Activated B cell treated with CpG ODN at 0.5 μM for 24 hours (primary cell): Measurements from ENCODE around the gene PROK2. TPM values are rescaled to one million over a fixed set of nuclear protein-coding genes. Genes with fewer than 3 reads are reported as not detected.

Experiments
- ATAC-seq: fragments of 200-7000 bp; cut with Tn5 transposase; one replicate; pipeline ENCODE4 v1.10.0; 2021; ENCODE audit warnings: low read depth, mild to moderate bottlenecking, moderate library complexity
- CTCF ChIA-PET: fragments of 350-600 bp; sonication (Branson Sonifier 250); formaldehyde crosslinking; loops from one replicate; lab custom pipeline; 2021; ENCODE audit warnings: antibody characterized with exemption; lab: Charles Lee
- POLR2A ChIA-PET: fragments of 350-600 bp; sonication (Branson Sonifier 250); formaldehyde crosslinking; loops from one replicate; lab custom pipeline; 2021; ENCODE audit warnings: antibody characterized with exemption; lab: Charles Lee
- DNase-seq: peaks from one replicate; pipeline ENCODE4 v3.0.0; 2022
- H3K27ac Mint-ChIP-seq: one replicate; pipeline ENCODE4 v1.8.0; 2020; ENCODE audit warnings: mixed read lengths
- H3K27me3 Mint-ChIP-seq: one replicate; pipeline ENCODE4 v1.8.0; 2021; ENCODE audit warnings: mixed read lengths
- H3K36me3 Mint-ChIP-seq: one replicate; pipeline ENCODE4 v1.8.0; 2021; ENCODE audit warnings: low read depth, mixed read lengths
- H3K4me1 Mint-ChIP-seq: one replicate; pipeline ENCODE4 v1.8.0; 2021; ENCODE audit warnings: mixed read lengths
- H3K4me3 Mint-ChIP-seq: one replicate; pipeline ENCODE4 v1.8.0; 2020; ENCODE audit warnings: mild to moderate bottlenecking, mixed read lengths
- H3K9me3 Mint-ChIP-seq: one replicate; pipeline ENCODE4 v1.8.0; 2020; ENCODE audit warnings: mixed read lengths
- intact Hi-C: fragments of 100-400 bp; cut with micrococcal nuclease; formaldehyde crosslinking; loops from one replicate; pipeline ENCODE4 v1.15.1; 2024
- total RNA-seq: library from RNA; stranded (reverse); gene quantifications from 2 replicates; pipeline ENCODE4 v1.2.3, GENCODE V29; 2022
- TF ChIP-seq, protein P1 (sequence below): fragments of 200-600 bp; IDR thresholded peaks from one replicate; pipeline ENCODE4 v1.8.0; 2022; ENCODE audit warnings: antibody characterized with exemption, mild to moderate bottlenecking

PROK2 gene
- total RNA-seq, 1 donor from 2014 or later: not detected

DNA sequence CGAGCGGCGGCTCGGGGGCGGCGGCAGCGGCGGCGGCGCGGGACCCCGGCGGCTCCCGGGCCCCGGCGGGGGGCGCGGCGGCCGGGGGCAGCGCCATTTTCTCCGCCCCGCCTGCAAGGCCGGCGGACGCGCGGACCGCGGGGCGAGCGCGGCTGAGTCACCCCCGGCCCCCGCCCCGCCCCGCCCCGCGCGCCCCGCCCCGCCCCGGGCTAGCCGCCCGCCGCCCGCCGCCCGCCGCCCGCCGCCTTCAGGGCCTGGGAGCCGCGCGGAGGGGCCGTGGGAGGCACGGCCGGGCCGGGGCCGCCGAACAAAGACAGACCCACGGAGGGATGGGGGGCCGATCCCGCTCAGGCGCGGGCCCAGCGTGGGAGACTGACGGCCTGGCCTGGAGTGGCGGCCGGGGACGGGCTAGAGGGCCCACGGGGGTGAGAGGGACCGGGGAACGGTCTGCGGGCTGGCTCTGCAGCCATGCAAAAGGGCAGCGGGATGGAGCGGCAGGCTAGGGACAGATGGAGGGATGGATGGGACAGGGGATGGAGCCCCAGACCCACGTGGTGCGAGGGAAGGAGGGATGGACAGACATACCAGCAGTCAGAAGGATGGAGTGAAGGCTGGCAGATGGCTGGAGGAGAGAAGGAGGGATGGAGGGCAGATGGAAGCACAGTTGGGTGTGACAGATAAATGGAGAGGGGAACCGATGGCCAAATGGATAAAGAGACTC lies 59.5 kb downstream of the PROK2 start, which contains the start of gene EIF4E3:
TSS of gene EIF4E3 (minus strand) at position 132 of the 721 bp plus-strand sequence. CDS start at position 97, 35 bp downstream.
- ChIA-PET CTCF (interaction anchor here (0.9 to 2.3 kb wide), 2 partner anchors 14 to 1095 kb away, joined by 3 to 6 read pairs; no protein-coding TSS in a partner anchor), POLR2A (no interaction called here)
- no peaks in the 10 kb centered on the region for H3K9me3 Mint-ChIP-seq
- peak within 1 kb of the TSS; percentile 41 for H3K27ac Mint-ChIP-seq
- peak within 1 kb of the TSS; percentile 86 for H3K4me3 Mint-ChIP-seq
- peaks cover 17% of the 10 kb centered on the region for H3K27me3 Mint-ChIP-seq
- no peaks in the 10 kb centered on the region for H3K36me3 Mint-ChIP-seq
- H3K4me1 Mint-ChIP-seq: peaks cover 37% of the 10 kb centered on the region
- ATAC-seq: peak; percentile 72
- intact Hi-C loops: loop anchor here (2.0 to 10.0 kb wide), 3 partner anchors 539 to 1271 kb away; partner anchors contain the start of genes PPP4R2 and RYBP
- DNase-seq: peak; percentile 53
- TF ChIP-seq, protein P1, sequence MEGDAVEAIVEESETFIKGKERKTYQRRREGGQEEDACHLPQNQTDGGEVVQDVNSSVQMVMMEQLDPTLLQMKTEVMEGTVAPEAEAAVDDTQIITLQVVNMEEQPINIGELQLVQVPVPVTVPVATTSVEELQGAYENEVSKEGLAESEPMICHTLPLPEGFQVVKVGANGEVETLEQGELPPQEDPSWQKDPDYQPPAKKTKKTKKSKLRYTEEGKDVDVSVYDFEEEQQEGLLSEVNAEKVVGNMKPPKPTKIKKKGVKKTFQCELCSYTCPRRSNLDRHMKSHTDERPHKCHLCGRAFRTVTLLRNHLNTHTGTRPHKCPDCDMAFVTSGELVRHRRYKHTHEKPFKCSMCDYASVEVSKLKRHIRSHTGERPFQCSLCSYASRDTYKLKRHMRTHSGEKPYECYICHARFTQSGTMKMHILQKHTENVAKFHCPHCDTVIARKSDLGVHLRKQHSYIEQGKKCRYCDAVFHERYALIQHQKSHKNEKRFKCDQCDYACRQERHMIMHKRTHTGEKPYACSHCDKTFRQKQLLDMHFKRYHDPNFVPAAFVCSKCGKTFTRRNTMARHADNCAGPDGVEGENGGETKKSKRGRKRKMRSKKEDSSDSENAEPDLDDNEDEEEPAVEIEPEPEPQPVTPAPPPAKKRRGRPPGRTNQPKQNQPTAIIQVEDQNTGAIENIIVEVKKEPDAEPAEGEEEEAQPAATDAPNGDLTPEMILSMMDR: no peak

DNA sequence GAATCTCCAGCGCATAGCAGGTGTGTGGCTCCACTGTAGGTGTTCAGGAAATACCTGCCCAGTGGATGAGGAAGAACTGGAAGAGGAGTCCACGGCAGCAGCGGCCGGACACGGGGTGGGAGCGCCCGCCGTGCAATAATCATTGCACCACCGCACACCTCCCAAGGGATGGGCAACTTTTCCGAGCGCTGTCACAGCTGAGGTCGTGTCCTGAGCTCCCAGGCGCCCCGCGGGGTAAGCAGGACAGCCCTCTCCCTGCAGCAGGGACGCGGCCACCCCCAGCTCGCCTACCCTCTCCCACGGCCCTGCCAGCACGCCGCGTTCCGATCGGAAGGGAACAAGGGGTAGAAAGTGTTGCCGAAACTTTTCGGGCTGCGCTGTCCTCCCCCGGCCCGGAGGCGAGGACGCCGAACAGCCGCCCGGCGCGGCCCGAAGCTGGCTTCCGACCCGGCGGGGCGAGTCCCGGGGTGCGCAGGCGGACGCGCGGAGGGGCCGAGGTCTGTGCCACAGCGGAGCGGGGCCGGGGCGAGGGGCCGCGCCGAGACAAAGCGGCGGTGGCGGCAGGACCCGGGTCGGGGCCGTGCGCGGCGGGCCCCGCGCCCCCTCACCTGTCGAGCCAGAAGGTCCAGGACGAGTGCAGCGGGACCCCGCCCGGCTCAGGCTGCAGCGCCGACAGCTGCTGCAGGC lies 60.2 kb downstream of the PROK2 start:
- H3K9me3 Mint-ChIP-seq: no peaks in the 10 kb centered on the region
- no peaks in the 10 kb centered on the region for H3K36me3 Mint-ChIP-seq
- intact Hi-C loops: loop anchor here (2.0 to 10.0 kb wide), 3 partner anchors 540 to 1272 kb away; partner anchors contain the start of genes PPP4R2 and RYBP
- peaks cover 34% of the 10 kb centered on the region for H3K4me1 Mint-ChIP-seq
- ATAC-seq (peak; percentile 55), DNase-seq (peak; percentile 46)
- POLR2A ChIA-PET: no interaction called here
- peak overlapping the region; percentile 41 for H3K27ac Mint-ChIP-seq
- H3K27me3 Mint-ChIP-seq: peaks cover 17% of the 10 kb centered on the region
- CTCF ChIA-PET: interaction anchor here (0.9 to 2.3 kb wide), 4 partner anchors 10 to 1098 kb away, joined by 3 to 6 read pairs (median 4); no protein-coding TSS in a partner anchor
- peak overlapping the region; percentile 86 for H3K4me3 Mint-ChIP-seq
- TF ChIP-seq, protein P1: no peak

DNA sequence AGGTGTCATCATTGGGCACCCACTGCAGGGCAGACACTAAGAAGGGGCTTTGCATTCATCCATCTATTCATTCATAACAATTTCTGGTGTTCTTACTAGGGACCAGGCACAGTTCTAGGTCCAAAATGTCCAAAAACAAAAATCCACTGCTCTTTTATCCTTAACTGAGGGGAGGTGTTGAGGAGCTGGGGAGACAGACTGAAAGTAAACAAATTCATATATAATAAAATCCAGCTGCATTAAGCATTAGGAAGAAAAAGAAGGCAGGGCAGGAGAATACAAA lies 60.8 kb downstream of the PROK2 start:
- H3K27ac Mint-ChIP-seq: peak overlapping the region; percentile 41
- CTCF ChIA-PET: interaction anchor here (0.9 to 2.3 kb wide), 4 partner anchors 9 to 1098 kb away, joined by 3 to 6 read pairs (median 4); no protein-coding TSS in a partner anchor
- POLR2A ChIA-PET: no interaction called here
- intact Hi-C loops: loop anchor here (2.0 to 10.0 kb wide), 3 partner anchors 541 to 1273 kb away; partner anchors contain the start of genes PPP4R2 and RYBP
- peak overlapping the region; percentile 86 for H3K4me3 Mint-ChIP-seq
- peaks cover 18% of the 10 kb centered on the region for H3K27me3 Mint-ChIP-seq
- H3K4me1 Mint-ChIP-seq: peaks cover 31% of the 10 kb centered on the region
- DNase-seq (no peak), ATAC-seq (no peak)
- TF ChIP-seq, protein P1: no peak
- no peaks in the 10 kb centered on the region for H3K9me3 Mint-ChIP-seq
- H3K36me3 Mint-ChIP-seq: no peaks in the 10 kb centered on the region

DNA sequence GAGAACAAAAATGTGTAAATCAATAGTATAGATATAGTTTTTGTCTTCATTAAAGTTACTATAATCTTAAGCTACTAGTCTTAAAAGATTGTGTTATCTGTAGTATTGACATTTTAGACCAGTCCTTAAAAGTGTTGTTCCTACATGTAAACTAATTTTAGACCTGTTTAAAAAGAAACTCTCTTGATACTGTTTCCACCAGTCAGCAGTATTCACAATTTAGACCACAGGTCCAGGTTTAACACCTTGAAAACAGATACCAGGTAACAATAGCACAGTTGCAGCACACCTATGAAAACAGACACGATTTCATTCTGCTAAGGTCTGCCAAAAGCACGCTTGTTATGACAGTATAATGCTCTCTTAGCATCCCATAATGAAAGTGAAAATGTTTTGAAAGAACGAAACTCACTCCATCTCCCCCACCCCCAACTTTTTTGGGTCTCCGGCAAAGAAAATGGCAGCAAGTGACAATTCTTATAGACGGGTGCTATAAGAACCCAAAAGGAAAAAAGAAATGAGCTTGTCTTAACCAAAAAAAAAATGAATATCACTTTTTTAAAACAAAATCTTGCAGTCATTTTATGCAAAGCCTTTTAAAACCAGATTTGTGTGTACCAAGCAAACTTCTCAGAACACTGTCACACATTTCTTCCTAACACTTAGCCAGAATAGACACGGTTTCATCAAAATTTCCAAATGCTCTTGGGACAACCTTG lies 61.3 kb downstream of the PROK2 start:
- no peak for DNase-seq
- TF ChIP-seq, protein P1: no peak
- ChIA-PET POLR2A (no interaction called here), CTCF (interaction anchor here (1.0 to 2.3 kb wide), 3 partner anchors 9 to 1099 kb away, joined by 3 to 6 read pairs (median 5); no protein-coding TSS in a partner anchor)
- Mint-ChIP-seq H3K27me3 (peaks cover 18% of the 10 kb centered on the region), H3K36me3 (no peaks in the 10 kb centered on the region), H3K4me1 (peaks cover 31% of the 10 kb centered on the region), H3K9me3 (no peaks in the 10 kb centered on the region), H3K4me3 (peak overlapping the region; percentile 86), H3K27ac (no peak overlapping the region)
- intact Hi-C loops: loop anchor here (2.0 to 10.0 kb wide), 3 partner anchors 541 to 1273 kb away; partner anchors contain the start of genes PPP4R2 and RYBP
- ATAC-seq: peak; percentile 38
